Gastroesophageal sphincter (tissue), 4 donors: ENCODE results near the gene DCAF8. TPM values are rescaled to one million over a fixed set of nuclear protein-coding genes. Genes with fewer than 3 reads are reported as not detected.

ENCODE experiments used
- ATAC-seq: fragments of 150-250 bp; one replicate; pipeline ENCODE4 v1.9.1; 2016; ENCODE audit warnings: mild to moderate bottlenecking, moderate library complexity
- H3K27ac ChIP-seq, 4 donors: fragments of 200-600 bp; sonication (generic) in 3 of 4; 1 replicate in 3 of 4; 2 replicates in 1 of 4; pipeline ENCODE4 v1.5.1; 2016 to 2019
- H3K27me3 ChIP-seq: fragments of 200-600 bp; sonication (generic); one replicate; pipeline ENCODE4 v1.5.1; 2019
- H3K36me3 ChIP-seq, 2 donors: fragments of 200-600 bp; sonication (generic); one replicate each; pipeline ENCODE4 v1.5.1; 2019; ENCODE audit warnings: control low read depth in 1 of 2
- H3K4me1 ChIP-seq, 3 donors: fragments of 200-600 bp; sonication (generic); 1 replicate in 2 of 3; 2 replicates in 1 of 3; pipeline ENCODE4 v1.5.1; 2016 to 2019; ENCODE audit warnings: control low read depth in 2 of 3
- H3K4me3 ChIP-seq, 2 donors: fragments of 200-600 bp; sonication (generic); one replicate each; pipeline ENCODE4 v1.5.1; 2019; ENCODE audit warnings: mild to moderate bottlenecking in 1 of 2, moderate library complexity in 1 of 2
- H3K9me3 ChIP-seq, 3 donors: fragments of 200-600 bp; sonication (generic); one replicate each; pipeline ENCODE4 v1.5.1; 2017 to 2019; ENCODE audit warnings: control low read depth in 2 of 3
- CTCF ChIP-seq, 4 experiments: fragments of 200-600 bp in 2 of 4; fragments of 450-650 bp in 2 of 4; sonication (generic) in 1 of 4; IDR thresholded peaks; one replicate each; pipeline ENCODE4 v1.5.1; 2017 to 2019; ENCODE audit warnings: antibody characterized with exemption in 4 of 4, mild to moderate bottlenecking in 2 of 4, moderate library complexity in 2 of 4
- EP300 ChIP-seq: sonication (generic); formaldehyde crosslinking; IDR thresholded peaks from one replicate; pipeline ENCODE4 v1.6.1; 2017; ENCODE audit warnings: antibody characterized with exemption, mild to moderate bottlenecking
- POLR2A ChIP-seq, 2 donors: fragments of 450-650 bp; IDR thresholded peaks; one replicate each; pipeline ENCODE4 v1.6.1; 2017; ENCODE audit warnings: antibody characterized with exemption in 2 of 2, mild to moderate bottlenecking in 2 of 2, moderate library complexity in 1 of 2
- POLR2AphosphoS5 ChIP-seq: sonication (generic); formaldehyde crosslinking; IDR thresholded peaks from one replicate; pipeline ENCODE4 v1.6.1; 2017; ENCODE audit warnings: antibody characterized with exemption
- WGBS, 2 donors: methylation state at CpG; one replicate each; pipeline ENCODE4 v1.1.5; 2018; ENCODE audit warnings: low coverage in 1 of 2; 5-methylcytosine and 5-hydroxymethylcytosine counted together
- total RNA-seq, 4 donors: library from RNA; depleted of rRNA; stranded (reverse); fragments of >200 nt; gene quantifications; one replicate each; pipeline ENCODE4 v1.1.0, GENCODE V29; 2016

Gene DCAF8
- total RNA-seq, 4 donors from 2014 or later, result 154 to 211 (median 159) TPM

GRCh38 chr1:160307118-160307791 lies 44.9 kb upstream of the DCAF8 start:
- Histone ChIP-seq H3K27ac (peak overlapping the region in 1 of 4 donors; percentile 12), H3K9me3 (no peaks in the 10 kb centered on the region), H3K4me3 (no peak overlapping the region), H3K27me3 (no peaks in the 10 kb centered on the region), H3K36me3 (peaks cover 14 to 100% of the 10 kb centered on the region in 2 donors), H3K4me1 (no peaks in the 10 kb centered on the region)
- WGBS, 2 donors, result 89 to 90% methylated on average over 9 of the region's 13 CpGs
- no peak for TF ChIP-seq EP300
- TF ChIP-seq POLR2A (IDR thresholded peaks at IDR 0.05), result no peak
- TF ChIP-seq POLR2AphosphoS5, result no peak
- no peak for ATAC-seq

- H3K4me1 ChIP-seq, result no peaks in the 10 kb centered on the region
- H3K4me3 ChIP-seq, result no peak overlapping the region
- peaks cover 0 to 96% of the 10 kb centered on the region in 2 donors for H3K36me3 ChIP-seq
- no peaks in the 10 kb centered on the region for H3K27me3 ChIP-seq
- TF ChIP-seq POLR2A (IDR thresholded peaks at IDR 0.05) (no peak), CTCF (IDR thresholded peaks at IDR 0.05) (no peak), POLR2AphosphoS5 (no peak), EP300 (no peak)
- no peak overlapping the region for H3K27ac ChIP-seq
- H3K9me3 ChIP-seq, result no peaks in the 10 kb centered on the region
- ATAC-seq, result no peak
- 81% methylated on average over 7 of the region's 7 CpGs; no CpG with 5 or more reads in 1 of the 2 donors for WGBS, 2 donors
Measured at GRCh38 chr1:160300173-160300572, 37.8 kb upstream of the DCAF8 start.

- no peaks in the 10 kb centered on the region for H3K27me3 ChIP-seq
- H3K9me3 ChIP-seq, result no peaks in the 10 kb centered on the region
- no peak overlapping the region for H3K4me3 ChIP-seq
- whole genome bisulfite sequencing, 2 donors, result 78 to 89% methylated on average over 1 of the region's 1 CpG
- peaks cover 0 to 3% (median 0%) of the 10 kb centered on the region in 3 donors for H3K4me1 ChIP-seq
- H3K36me3 ChIP-seq, result peaks cover 10 to 99% of the 10 kb centered on the region in 2 donors
- TF ChIP-seq POLR2A (IDR thresholded peaks at IDR 0.05) (no peak), POLR2AphosphoS5 (no peak), CTCF (IDR thresholded peaks at IDR 0.05) (no peak), EP300 (no peak)
- H3K27ac ChIP-seq, result no peak overlapping the region
- no peak for ATAC-seq
Measured at GRCh38 chr1:160296036-160296435, 33.7 kb upstream of the DCAF8 start.

- Histone ChIP-seq H3K9me3 (no peaks in the 10 kb centered on the region), H3K4me1 (peaks cover 0 to 5% (median 0%) of the 10 kb centered on the region in 3 donors), H3K27ac (no peak overlapping the region), H3K4me3 (no peak overlapping the region), H3K27me3 (no peaks in the 10 kb centered on the region), H3K36me3 (peaks cover 18 to 100% of the 10 kb centered on the region in 2 donors)
- no peak for ATAC-seq
- TF ChIP-seq POLR2A (IDR thresholded peaks at IDR 0.05) (no peak), EP300 (no peak), POLR2AphosphoS5 (no peak), CTCF (IDR thresholded peaks at IDR 0.05) (no peak)
- WGBS, 2 donors, result 76 to 80% methylated on average over 5 to 8 of the region's 8 CpGs
Measured at GRCh38 chr1:160293020-160293968, 30.9 kb upstream of the DCAF8 start.
